ENCODE data around the gene TMEM62. TPM values are rescaled to one million over a fixed set of nuclear protein-coding genes. Genes with fewer than 3 reads are reported as not detected.
A peak's percentile ranks its signal among the peaks of the same experiment; 100 is the strongest.

TMEM62 gene
- total RNA-seq, 2 experiments from 2014 or later, result 24.2 to 27.4 TPM

DNA sequence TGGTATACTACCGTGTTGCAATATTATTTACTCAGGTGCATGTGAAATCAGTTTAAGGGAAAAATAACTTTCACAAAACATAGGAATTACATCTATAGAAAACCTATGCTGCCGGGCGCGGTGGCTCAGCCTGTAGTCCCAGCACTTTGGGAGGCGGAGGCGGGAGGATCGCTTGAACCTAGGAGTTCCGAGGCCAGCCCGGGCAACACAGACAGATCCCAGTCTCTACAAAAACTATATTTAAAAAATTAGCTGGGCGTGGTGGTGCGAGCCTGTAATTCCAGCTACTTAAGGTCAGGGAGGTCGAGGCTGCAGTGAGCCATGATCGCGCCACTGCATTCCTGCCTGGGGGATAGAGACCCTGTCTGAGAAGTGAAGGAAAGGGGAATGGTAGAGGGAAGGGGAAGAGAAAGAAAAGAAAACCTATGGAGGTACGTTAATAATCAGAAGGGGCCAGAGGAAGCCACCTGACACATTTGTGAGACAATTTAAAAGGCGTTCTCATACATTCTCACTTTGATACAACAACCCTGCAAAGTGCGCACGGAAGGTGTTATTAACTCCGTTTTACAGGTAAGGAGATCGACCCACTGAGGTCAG is 456 bp upstream of the TMEM62 start:
- Histone ChIP-seq H3K4me2 (ENCODE audit: low read length) (peak overlapping the region; percentile 88), H3K36me3 (ENCODE audit: insufficient read depth, low read length) (peaks cover 26% of the 10 kb centered on the region), H3K79me2 (ENCODE audit: insufficient read depth, low read depth, low read length) (peaks cover 18% of the 10 kb centered on the region), H3K4me1 (ENCODE audit: insufficient read depth, low read length, poor library complexity, severe bottlenecking) (peaks cover 20% of the 10 kb centered on the region), H3K9me3 (ENCODE audit: low read length) (peaks cover 14% of the 10 kb centered on the region), H3K4me3 (ENCODE audit: low read depth, low read length, poor library complexity, severe bottlenecking) (peak overlapping the region; percentile 96), H3K9me2 (ENCODE audit: insufficient read depth, low read length) (no peaks in the 10 kb centered on the region), H2AFZ (ENCODE audit: low read length) (peak overlapping the region; percentile 81), H3K27ac (ENCODE audit: low read depth, low read length, poor library complexity, severe bottlenecking) (peak overlapping the region; percentile 37), H4K20me1 (ENCODE audit: insufficient read depth, low read length) (peaks cover 9% of the 10 kb centered on the region)
- no peak for DNase-seq (ENCODE audit: low spot score)
- TF ChIP-seq, protein P1, sequence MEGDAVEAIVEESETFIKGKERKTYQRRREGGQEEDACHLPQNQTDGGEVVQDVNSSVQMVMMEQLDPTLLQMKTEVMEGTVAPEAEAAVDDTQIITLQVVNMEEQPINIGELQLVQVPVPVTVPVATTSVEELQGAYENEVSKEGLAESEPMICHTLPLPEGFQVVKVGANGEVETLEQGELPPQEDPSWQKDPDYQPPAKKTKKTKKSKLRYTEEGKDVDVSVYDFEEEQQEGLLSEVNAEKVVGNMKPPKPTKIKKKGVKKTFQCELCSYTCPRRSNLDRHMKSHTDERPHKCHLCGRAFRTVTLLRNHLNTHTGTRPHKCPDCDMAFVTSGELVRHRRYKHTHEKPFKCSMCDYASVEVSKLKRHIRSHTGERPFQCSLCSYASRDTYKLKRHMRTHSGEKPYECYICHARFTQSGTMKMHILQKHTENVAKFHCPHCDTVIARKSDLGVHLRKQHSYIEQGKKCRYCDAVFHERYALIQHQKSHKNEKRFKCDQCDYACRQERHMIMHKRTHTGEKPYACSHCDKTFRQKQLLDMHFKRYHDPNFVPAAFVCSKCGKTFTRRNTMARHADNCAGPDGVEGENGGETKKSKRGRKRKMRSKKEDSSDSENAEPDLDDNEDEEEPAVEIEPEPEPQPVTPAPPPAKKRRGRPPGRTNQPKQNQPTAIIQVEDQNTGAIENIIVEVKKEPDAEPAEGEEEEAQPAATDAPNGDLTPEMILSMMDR (conservative IDR thresholded peaks at IDR 0.05; ENCODE audit: low read length), result no peak
- no peak for TF ChIP-seq EZH2phosphoT487 (IDR thresholded peaks at IDR 0.05; ENCODE audit: borderline replicate concordance, low read depth, low read length)
- BruUV-seq (replicated peaks), result no TSS peak
- POLR2A ChIA-PET, result interaction anchor here (1.0 kb wide), 1 partner anchor 223 kb away, joined by 6 read pairs; no protein-coding TSS in a partner anchor
- intact Hi-C loops (cut with micrococcal nuclease; ENCODE audit: unreplicated experiment), result loop anchor here (1.0 to 2.0 kb wide), 2 partner anchors 27 to 52 kb away; partner anchors contain the start of genes CCNDBP1 and UBR1
- CTCF ChIA-PET (ENCODE audit: unreplicated experiment), result interaction anchor here (0.6 kb wide), 1 partner anchor 230 kb away, joined by 3 read pairs; no protein-coding TSS in a partner anchor

DNA sequence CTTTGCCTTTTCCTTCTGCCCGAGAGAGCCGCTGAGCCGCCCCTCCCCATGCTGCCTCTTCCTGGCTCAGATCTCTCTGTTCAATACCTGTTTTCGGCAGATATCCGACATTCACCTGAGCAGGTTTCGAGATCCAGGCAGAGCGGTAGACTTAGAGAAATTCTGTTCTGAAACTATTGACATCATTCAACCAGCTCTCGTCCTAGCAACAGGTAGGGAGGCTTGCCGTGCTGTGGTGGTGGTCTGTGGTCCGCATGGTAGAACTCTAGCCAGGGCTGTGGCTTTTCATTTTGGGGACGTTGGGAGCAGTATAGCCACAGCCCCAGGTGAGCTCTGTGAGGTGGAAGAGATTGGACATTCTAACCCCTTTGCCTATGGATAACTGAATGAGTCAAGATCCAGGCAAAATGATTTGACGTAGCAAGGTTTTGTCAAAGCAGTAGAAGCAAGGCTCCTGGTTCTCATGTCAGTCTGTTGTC is 810 bp downstream of the TMEM62 start:
- Histone ChIP-seq H2AFZ (ENCODE audit: low read length) (peak overlapping the region; percentile 81; the same call in 1 of the 2 replicates), H4K20me1 (ENCODE audit: insufficient read depth, low read length) (peaks cover 9% of the 10 kb centered on the region), H3K4me1 (ENCODE audit: insufficient read depth, low read length, poor library complexity, severe bottlenecking) (peaks cover 20% of the 10 kb centered on the region), H3K79me2 (ENCODE audit: insufficient read depth, low read depth, low read length) (peaks cover 18% of the 10 kb centered on the region), H3K27ac (ENCODE audit: low read depth, low read length, poor library complexity, severe bottlenecking) (peak overlapping the region; percentile 37), H3K9me2 (ENCODE audit: insufficient read depth, low read length) (no peaks in the 10 kb centered on the region), H3K36me3 (ENCODE audit: insufficient read depth, low read length) (peaks cover 39% of the 10 kb centered on the region), H3K9me3 (ENCODE audit: low read length) (0 out of 2 replicates have a peak, but pooled peaks cover 6% of the 10 kb centered on the region), H3K4me2 (ENCODE audit: low read length) (peak overlapping the region; percentile 88), H3K4me3 (ENCODE audit: low read depth, low read length, poor library complexity, severe bottlenecking) (peak overlapping the region; percentile 96)
- POLR2A ChIA-PET, result interaction anchor here (0.5 kb wide), 2 partner anchors 12 to 676 kb away, joined by 3 to 5 read pairs; no protein-coding TSS in a partner anchor
- BruUV-seq (replicated peaks), result no TSS peak
- intact Hi-C loops (cut with micrococcal nuclease; ENCODE audit: unreplicated experiment), result no loop called here
- CTCF ChIA-PET (ENCODE audit: unreplicated experiment), result no interaction called here
- DNase-seq (ENCODE audit: low spot score), result peak; percentile 26
- TF ChIP-seq, protein P1 (conservative IDR thresholded peaks at IDR 0.05; ENCODE audit: low read length), result no peak
- no peak for TF ChIP-seq EZH2phosphoT487 (IDR thresholded peaks at IDR 0.05; ENCODE audit: borderline replicate concordance, low read depth, low read length)

DNA sequence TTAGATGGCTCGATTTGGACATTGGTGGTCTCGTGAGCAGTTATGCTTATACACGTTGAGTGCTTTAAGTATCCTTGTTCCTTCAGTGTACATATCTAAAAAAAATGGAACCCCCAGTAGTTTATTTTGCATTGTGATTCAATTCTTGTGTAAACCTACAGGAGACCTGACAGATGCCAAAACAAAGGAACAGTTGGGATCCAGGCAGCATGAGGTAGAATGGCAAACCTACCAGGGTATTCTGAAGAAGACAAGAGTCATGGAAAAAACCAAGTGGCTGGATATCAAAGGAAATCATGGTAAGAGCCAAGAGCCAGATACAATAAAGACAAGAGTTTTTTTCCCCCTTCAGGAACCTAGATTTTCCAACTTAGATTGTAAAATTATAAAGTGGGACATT is 2.0 kb downstream of the TMEM62 start:
- peaks cover 51% of the 10 kb centered on the region for H3K36me3 ChIP-seq (ENCODE audit: insufficient read depth, low read length)

More for the DNA sequence above, 2.0 kb downstream of the TMEM62 start:
- TF ChIP-seq, protein P1 (conservative IDR thresholded peaks at IDR 0.05; ENCODE audit: low read length), result no peak
- no peak for TF ChIP-seq EZH2phosphoT487 (IDR thresholded peaks at IDR 0.05; ENCODE audit: borderline replicate concordance, low read depth, low read length)
- H3K4me3 ChIP-seq (ENCODE audit: low read depth, low read length, poor library complexity, severe bottlenecking), result peak overlapping the region; percentile 96
- no peak for DNase-seq (ENCODE audit: low spot score)
- H3K79me2 ChIP-seq (ENCODE audit: insufficient read depth, low read depth, low read length), result peaks cover 18% of the 10 kb centered on the region
- H3K9me3 ChIP-seq (ENCODE audit: low read length), result no peaks in the 10 kb centered on the region
- H3K27ac ChIP-seq (ENCODE audit: low read depth, low read length, poor library complexity, severe bottlenecking), result no peak overlapping the region
- peaks cover 20% of the 10 kb centered on the region for H3K4me1 ChIP-seq (ENCODE audit: insufficient read depth, low read length, poor library complexity, severe bottlenecking)
- ChIA-PET CTCF (ENCODE audit: unreplicated experiment) (no interaction called here), POLR2A (no interaction called here)
- no peak overlapping the region for H2AFZ ChIP-seq (ENCODE audit: low read length)
- no peaks in the 10 kb centered on the region for H3K9me2 ChIP-seq (ENCODE audit: insufficient read depth, low read length)
- intact Hi-C loops (cut with micrococcal nuclease; ENCODE audit: unreplicated experiment), result no loop called here
- H4K20me1 ChIP-seq (ENCODE audit: insufficient read depth, low read length), result peaks cover 9% of the 10 kb centered on the region
- no TSS peak for BruUV-seq (replicated peaks)
- peak overlapping the region; percentile 88 for H3K4me2 ChIP-seq (ENCODE audit: low read length)
